A549 (cell line): ENCODE results near the gene MIP.

Source experiments
- CEBPB ChIP-seq, 2 experiments: fragments of >200 bp in 1 of 2; sonication (Bioruptor Twin) in 1 of 2; formaldehyde crosslinking in 1 of 2; IDR thresholded peaks; 2 replicates each; pipeline ENCODE4 v1.6.1; 2012 to 2016
- ESRRA ChIP-seq: fragments of 150-350 bp; IDR thresholded peaks from 2 replicates; pipeline ENCODE4 v1.6.1; 2014; ENCODE audit warnings: mild to moderate bottlenecking, low read length, borderline replicate concordance
- MAFK ChIP-seq: fragments of 450-650 bp; IDR thresholded peaks from 2 replicates; pipeline ENCODE4 v1.6.1; 2014; ENCODE audit not compliant: partially characterized antibody
- MYC ChIP-seq: IDR thresholded peaks from 2 replicates; pipeline ENCODE4 v1.6.1; 2012; ENCODE audit warnings: mild to moderate bottlenecking, inconsistent platforms, low read length, improper control_type of control experiment, borderline replicate concordance
- POLR2A ChIP-seq: IDR thresholded peaks from 2 replicates; pipeline ENCODE4 v1.6.1; 2012; ENCODE audit warnings: mild to moderate bottlenecking, low read length
- ZC3H11A ChIP-seq: fragments of 450-650 bp; IDR thresholded peaks from 2 replicates; pipeline ENCODE4 v1.6.1; 2014; ENCODE audit warnings: antibody characterized with exemption, mild to moderate bottlenecking
- TF ChIP-seq, protein P1 (sequence below): fragments of >200 bp; sonication (Bioruptor Twin); formaldehyde crosslinking; IDR thresholded peaks from 3 replicates; pipeline ENCODE4 v1.5.1; 2016
- TF ChIP-seq, protein P2 (sequence below): fragments of 450-650 bp; IDR thresholded peaks from 2 replicates; pipeline ENCODE4 v1.6.1; 2014; ENCODE audit warnings: antibody characterized with exemption
- TF ChIP-seq, protein P3 (sequence below): fragments of 200-600 bp; sonication (generic); IDR thresholded peaks from 2 replicates; pipeline ENCODE4 v1.6.1; 2016; ENCODE audit warnings: antibody characterized with exemption, mild to moderate bottlenecking, moderate library complexity

DNA sequence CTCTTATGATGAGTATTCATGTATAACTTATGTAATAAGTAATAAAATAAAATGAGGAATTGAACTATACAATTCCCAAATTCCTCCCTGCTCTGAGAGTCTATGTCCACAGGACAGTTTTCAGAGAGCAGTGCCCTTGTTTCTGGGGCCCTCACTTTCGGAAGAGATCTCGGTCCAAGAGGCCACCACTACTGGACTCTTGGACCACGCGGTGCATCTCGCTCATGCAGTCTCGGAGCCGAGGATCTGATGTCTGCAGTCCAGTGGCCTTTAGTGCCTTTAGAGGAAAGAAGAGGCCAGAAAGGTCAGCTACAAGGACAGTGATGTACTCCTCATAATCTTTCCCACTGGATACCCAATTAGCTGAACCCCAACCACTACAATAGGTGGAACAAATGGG, 25.2 kb upstream of the MIP start:
- no peak for TF ChIP-seq CEBPB (IDR thresholded peaks at IDR 0.05)
- TF ChIP-seq ESRRA, result no peak
- TF ChIP-seq POLR2A, result no peak
- TF ChIP-seq, protein P1, sequence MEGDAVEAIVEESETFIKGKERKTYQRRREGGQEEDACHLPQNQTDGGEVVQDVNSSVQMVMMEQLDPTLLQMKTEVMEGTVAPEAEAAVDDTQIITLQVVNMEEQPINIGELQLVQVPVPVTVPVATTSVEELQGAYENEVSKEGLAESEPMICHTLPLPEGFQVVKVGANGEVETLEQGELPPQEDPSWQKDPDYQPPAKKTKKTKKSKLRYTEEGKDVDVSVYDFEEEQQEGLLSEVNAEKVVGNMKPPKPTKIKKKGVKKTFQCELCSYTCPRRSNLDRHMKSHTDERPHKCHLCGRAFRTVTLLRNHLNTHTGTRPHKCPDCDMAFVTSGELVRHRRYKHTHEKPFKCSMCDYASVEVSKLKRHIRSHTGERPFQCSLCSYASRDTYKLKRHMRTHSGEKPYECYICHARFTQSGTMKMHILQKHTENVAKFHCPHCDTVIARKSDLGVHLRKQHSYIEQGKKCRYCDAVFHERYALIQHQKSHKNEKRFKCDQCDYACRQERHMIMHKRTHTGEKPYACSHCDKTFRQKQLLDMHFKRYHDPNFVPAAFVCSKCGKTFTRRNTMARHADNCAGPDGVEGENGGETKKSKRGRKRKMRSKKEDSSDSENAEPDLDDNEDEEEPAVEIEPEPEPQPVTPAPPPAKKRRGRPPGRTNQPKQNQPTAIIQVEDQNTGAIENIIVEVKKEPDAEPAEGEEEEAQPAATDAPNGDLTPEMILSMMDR, result no peak
- TF ChIP-seq MYC, result no peak
- TF ChIP-seq, protein P2, sequence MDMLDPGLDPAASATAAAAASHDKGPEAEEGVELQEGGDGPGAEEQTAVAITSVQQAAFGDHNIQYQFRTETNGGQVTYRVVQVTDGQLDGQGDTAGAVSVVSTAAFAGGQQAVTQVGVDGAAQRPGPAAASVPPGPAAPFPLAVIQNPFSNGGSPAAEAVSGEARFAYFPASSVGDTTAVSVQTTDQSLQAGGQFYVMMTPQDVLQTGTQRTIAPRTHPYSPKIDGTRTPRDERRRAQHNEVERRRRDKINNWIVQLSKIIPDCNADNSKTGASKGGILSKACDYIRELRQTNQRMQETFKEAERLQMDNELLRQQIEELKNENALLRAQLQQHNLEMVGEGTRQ, result no peak
- TF ChIP-seq ZC3H11A, result no peak
- no peak for TF ChIP-seq MAFK
- TF ChIP-seq, protein P3, sequence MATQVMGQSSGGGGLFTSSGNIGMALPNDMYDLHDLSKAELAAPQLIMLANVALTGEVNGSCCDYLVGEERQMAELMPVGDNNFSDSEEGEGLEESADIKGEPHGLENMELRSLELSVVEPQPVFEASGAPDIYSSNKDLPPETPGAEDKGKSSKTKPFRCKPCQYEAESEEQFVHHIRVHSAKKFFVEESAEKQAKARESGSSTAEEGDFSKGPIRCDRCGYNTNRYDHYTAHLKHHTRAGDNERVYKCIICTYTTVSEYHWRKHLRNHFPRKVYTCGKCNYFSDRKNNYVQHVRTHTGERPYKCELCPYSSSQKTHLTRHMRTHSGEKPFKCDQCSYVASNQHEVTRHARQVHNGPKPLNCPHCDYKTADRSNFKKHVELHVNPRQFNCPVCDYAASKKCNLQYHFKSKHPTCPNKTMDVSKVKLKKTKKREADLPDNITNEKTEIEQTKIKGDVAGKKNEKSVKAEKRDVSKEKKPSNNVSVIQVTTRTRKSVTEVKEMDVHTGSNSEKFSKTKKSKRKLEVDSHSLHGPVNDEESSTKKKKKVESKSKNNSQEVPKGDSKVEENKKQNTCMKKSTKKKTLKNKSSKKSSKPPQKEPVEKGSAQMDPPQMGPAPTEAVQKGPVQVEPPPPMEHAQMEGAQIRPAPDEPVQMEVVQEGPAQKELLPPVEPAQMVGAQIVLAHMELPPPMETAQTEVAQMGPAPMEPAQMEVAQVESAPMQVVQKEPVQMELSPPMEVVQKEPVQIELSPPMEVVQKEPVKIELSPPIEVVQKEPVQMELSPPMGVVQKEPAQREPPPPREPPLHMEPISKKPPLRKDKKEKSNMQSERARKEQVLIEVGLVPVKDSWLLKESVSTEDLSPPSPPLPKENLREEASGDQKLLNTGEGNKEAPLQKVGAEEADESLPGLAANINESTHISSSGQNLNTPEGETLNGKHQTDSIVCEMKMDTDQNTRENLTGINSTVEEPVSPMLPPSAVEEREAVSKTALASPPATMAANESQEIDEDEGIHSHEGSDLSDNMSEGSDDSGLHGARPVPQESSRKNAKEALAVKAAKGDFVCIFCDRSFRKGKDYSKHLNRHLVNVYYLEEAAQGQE, result no peak
